ENCODE results near the gene EGFLAM.
"Not testable (repeated sequence)": the region's sequence is repeated elsewhere in the genome, so short reads cannot be mapped to it uniquely, and the experiment has no call there.

EGFLAM gene

DNA sequence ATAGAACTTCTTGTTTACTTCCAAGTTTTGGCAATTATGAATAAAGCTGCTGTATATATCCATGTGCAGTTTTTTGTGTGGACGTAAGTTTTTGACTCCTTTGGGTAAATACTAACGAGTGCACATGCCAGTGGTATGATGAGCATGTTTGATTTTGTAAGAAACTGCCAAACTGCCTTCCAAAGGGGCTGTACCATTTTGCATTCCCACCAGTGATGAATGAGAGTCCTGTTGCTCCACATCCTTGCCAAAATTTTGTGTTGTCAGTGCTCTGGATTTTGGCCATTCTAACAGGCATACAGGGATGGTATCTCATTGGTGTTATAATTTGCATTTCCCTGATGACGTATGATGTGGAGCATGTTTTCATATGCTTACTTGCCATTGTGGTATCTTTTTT lies 73.5 kb downstream of the EGFLAM start:
- no peak for FAIRE-seq

DNA sequence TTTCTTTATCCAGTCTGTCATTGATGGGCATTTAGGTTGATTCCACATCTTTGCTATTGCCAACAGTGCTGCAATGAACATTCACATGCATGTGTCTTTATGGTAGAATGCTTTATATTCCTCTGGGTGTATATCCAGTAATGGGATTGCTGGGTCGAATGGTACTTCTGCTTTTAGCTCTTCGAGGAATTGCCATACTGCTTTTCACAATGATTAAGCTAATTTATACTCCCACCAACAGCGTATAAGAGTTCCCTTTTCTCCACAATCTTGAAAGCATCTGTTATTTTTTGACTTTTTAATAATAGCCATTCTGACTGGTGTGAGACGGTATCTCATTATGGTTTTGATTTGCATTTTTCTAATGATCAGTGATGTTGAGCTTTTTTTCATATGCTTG lies 74.8 kb downstream of the EGFLAM start:
- not testable (repeated sequence) for FAIRE-seq

DNA sequence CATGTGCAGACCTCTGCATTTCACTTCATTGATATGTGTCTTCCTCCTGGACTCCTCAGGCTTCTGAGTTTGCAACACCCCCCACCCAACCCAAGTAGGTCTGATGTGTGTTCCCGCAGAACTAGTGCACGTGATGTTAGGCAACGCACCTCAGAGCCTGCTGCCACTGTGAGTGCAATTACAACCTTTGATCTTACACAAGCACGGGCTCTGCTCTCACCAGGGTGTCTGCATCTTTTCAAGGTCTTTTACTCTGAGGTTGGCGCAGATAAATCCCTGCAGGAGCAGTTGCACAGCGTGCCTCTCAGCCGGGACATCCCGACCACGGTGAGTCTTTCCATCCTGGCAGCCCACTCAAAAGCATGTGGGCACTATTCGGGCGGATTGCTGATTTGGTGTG lies 80.1 kb downstream of the EGFLAM start:
- FAIRE-seq = no peak

DNA sequence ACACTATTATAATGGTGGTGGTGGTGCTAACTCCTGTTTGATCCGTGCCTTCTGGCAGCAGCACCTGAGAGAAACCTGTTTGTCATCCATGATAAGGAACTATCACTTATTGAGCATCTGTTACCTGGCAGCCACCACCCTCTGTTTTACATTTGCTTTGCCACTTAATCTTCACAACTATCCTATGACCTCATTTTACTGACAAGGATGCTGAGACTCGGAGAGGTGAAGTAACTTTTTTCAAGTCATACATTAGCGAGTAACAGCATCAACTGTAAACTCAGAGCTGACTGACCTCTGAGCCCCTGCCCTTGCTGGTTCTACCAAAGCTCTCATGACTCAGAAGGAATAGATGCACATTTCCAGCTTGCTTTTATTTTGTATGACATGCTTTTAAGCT lies 81.1 kb downstream of the EGFLAM start:
- no peak for FAIRE-seq

DNA sequence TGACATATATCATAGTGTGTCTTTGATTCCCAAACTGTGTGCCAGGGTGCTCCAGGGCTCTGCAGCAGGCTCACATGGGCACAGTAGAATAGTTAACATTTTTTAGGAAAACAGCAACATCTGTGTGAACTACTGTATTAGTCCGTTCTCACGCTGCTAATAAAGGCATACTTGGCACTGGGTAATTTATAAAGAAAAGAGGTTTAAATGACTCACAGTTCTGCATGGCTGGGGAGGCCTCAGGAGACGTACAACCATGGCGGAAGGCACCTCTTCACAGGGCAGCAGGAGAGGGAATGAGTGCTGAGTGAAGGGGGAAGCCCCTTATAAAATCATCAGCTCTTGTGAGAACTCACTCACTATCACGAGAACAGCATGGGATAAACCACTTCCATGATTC lies 82.7 kb downstream of the EGFLAM start:
- no peak for FAIRE-seq

DNA sequence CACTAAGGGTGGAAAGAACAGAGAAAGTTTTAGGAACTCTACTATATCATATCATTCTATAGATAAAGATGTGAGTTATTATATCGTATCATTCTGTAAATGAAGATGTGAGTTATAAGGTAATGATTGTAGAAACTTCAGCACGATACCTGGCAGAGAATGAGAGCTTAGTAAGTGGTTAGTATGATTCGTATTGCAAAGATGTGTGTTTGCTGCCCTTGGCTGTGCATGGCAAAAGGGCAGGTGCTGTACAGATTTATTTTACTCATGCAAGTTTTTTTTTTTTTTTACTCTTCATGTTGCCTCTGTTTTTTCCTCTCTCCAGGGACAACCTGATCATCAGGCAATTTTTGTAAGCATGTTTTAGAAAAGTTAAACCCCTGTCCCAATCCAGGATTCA lies 83.3 kb downstream of the EGFLAM start:
- no peak for FAIRE-seq

DNA sequence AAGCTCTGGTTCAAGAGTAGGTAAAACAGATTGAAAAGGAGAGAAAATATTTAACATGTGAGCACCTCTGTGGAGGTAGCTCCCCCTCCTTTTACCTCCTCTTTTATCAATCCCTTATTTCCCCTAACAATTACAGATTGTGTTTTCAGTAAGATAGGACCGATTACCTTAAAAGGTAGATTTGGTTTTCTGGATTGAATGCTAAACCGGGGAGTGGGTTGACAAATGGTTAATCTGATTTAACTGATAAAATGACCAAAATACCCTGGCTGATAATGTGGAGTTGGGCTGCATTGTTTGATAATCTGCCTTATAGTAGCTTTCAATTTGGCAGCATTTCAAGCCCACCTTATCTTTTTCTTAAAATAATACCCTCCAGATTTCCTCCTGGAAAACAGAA lies 83.9 kb downstream of the EGFLAM start:
- no peak for FAIRE-seq

DNA sequence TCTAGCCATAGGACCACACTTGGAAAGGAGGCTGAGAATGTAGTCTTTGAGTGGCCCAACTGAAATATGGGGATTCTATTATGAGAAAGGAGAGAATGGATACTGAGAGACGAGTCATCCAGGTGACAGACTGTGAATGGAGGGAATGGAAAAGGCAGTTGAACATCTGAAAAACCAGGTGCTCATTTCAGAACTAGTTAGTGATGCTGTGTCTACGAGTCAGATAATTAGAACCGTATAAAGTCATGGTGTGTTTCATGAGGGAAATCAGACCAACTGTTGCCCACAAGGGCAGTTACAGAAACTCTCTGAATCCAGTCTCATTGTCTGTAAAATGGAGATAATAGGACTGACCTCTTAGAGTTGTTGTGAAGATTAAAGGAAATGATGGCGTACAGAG lies 86.5 kb downstream of the EGFLAM start:
- FAIRE-seq = no peak

DNA sequence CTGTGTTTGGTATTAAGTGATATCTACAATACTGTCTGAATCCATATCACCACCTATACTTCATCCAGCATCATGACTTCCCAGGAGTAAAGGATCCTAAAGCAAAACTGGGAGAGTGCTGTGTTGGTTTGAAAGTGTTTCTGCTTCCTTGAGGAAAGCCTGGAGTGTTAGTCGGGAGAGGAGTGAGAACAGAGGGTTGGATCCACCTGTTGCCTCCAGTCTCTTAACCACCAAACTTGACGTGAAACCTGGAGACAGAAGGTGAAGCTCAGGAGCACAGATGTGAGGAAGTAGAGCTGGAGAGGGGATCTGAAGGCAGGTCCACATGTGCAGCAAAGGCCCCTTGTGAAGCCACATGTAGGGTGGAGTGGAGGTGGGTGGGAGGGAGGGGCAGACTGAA lies 88.2 kb downstream of the EGFLAM start:
- FAIRE-seq = no peak

DNA sequence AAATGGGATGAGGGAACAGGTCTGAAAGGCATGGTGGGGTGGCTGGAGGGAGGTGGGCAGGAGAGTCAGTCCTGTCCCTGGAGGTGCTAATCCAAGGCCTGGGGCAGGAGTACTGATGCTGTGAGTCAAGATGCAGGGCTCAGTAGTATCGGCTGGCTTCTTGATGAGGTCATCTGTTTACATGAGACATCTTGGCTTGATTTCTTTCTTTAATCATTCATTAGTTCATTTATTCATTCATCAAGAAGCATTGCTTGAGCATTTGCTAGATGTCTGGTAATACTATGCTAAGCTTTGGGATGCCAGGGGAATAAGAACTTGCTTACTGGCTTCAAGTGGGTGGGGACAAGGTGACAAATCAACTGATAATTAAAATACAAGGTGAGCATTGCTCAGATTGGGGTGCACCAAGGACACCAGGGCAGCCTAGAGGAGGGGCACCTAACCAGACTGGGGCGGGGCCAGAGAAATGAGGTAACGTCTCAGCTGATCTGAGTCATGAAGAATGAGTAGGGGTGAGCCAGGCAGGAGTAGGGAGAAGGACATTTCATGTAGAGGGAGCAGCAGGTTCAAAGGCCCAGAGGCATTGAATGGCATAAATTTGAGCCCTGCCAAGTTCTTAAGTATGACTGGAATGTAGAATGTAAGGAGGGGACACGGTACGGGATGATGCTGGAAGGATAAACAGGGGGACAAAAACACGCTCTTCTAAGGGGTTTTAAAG lies 88.8 kb downstream of the EGFLAM start:
- no peak for FAIRE-seq

DNA sequence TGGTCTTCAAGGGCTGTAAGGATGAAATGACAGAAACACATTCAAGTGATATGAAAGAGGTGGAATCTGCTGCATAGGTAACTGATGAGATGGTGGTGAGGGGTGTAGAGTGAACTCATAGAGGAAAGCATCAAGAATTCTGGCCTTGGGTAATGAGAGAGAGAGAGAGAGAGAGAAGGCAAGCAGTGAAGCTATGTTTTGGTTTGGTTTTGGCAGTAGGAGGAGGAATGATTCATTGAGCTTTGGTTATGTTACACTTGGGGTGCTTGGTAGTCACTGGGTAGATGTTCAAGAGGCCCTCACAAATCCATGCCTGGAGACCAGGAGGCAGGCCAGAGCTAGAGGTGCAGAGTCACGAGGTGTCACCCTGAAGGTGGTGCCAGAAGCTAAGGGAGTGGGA lies 89.5 kb downstream of the EGFLAM start:
- FAIRE-seq = no peak

DNA sequence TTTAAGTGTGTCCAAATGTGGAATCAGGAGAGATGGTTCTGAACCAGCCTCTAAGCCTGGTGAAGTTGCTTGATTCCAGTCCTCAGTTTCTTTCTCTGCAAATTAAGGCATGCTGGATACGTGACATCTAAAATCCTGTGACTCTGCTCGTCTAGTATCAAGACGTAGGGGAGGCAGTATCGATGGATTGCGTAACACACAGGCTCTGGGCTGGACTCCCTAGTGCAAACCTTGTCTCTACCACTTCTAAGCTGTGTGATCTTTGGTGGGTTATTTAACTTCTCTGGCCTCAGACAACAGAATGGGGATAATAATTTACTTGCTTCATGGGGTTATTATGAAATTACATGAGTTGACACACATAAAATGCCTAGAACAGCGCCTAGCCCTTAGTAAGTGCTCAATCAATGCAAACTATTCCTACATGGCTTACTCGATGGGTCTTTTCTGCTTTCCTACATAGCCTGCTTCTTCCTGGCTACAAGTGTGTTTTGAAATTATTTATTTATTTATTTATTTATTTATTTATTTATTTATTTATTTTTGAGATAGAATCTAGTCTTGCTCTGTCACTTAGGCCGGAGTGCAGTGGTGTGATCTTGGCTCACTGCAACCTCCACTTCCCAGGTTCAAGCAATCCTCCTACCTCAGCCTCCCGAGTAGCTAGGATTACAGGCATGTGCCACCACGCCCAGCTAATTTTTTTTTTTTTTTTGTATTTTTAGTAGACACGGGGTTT lies 102.1 kb downstream of the EGFLAM start:
- FAIRE-seq = no peak

DNA sequence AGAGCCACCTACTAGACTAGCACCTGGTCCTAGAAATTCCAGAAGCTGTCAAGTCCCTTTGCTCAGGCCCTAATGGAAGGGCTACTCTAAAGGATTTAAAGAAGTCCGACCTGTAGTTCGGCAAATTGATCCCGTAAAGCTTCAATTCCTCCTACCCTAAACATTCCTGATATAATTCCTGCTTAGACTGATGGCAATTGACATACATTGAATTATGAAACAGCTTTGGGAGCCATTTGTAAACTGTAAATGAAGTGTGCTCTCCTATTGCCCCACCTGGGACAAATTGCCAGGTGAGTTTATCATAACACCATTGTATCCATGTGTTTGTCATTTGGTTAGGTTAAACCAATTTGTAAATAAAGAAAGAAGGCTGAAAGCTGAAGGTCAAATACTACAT lies 104.4 kb downstream of the EGFLAM start:
- no peak for FAIRE-seq

DNA sequence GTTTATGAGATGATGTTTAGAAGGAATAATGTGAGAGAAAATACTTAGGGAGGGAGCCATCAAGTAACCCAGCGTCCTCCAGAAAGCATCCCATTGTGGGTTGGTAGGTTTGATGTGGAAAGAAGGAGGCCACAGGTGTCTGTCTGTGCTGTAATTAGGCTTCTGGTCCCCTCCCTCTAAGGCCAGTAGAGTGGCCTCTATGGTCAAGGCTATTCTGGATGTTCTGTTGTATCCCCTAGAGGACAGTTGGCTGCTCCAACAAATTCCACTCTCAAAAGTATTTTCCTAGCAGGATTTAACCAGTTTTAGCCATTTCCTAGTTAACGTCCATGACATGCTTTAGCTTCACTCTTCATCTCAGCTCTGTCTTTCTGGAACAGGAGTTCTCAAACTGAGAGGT lies 106.5 kb downstream of the EGFLAM start:
- FAIRE-seq = no peak

DNA sequence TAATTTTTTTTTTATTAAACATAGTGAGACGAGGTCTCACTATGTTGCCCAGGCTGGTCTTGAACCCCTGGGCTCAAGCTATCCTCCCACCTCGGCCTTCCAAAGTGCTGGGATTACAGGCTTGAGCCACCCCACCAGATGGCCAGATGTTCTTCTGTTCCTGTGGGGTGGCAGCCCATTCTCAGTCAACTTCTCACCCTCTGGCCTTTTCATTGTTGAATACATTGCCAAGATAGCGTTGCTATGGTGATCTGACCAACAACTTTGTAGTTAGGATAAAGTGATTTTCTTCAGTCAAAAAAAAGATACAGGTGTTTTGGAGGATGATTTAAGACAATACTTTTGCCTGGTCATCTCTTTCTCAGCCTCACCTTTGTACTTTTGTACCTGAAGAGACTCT lies 109.1 kb downstream of the EGFLAM start:
- FAIRE-seq = no peak

DNA sequence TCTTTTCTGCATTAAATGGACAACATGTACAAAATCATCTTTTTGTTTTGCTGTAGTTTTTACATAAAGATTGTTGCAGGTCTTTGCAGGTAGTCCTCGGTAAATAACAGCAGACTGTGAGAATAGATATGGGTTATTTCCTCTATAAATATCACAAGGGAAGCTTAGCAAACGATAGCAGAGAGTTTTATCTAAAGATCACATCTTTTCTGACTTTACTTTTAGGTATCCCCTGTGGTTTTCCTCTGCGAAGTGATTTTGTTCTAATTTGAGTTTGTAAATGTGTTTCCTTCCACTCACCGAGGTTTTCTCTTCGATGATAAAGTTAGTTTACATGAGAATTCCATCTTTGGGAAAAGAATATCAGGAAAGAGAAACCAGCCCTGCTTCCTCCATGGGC lies 109.6 kb downstream of the EGFLAM start:
- no peak for FAIRE-seq

DNA sequence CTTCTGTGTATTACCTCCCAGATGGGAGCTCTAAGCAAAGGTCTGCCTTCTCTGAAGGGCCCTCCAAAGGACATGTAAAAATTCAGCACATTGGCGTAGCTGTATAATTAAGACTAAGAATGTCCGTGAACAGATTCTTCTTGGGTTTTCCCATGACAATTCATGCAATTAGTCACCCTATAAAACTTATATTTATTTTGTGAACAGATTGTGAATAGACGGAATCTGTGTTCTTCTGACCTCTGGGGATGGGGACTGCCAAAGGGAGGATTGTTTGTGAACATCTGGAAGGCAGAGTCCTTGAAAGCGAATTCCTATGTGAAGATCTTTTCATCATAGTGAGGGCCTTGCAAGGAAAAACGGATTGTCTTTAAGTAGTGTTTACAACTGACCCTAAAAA lies 111.3 kb downstream of the EGFLAM start:
- no peak for FAIRE-seq

DNA sequence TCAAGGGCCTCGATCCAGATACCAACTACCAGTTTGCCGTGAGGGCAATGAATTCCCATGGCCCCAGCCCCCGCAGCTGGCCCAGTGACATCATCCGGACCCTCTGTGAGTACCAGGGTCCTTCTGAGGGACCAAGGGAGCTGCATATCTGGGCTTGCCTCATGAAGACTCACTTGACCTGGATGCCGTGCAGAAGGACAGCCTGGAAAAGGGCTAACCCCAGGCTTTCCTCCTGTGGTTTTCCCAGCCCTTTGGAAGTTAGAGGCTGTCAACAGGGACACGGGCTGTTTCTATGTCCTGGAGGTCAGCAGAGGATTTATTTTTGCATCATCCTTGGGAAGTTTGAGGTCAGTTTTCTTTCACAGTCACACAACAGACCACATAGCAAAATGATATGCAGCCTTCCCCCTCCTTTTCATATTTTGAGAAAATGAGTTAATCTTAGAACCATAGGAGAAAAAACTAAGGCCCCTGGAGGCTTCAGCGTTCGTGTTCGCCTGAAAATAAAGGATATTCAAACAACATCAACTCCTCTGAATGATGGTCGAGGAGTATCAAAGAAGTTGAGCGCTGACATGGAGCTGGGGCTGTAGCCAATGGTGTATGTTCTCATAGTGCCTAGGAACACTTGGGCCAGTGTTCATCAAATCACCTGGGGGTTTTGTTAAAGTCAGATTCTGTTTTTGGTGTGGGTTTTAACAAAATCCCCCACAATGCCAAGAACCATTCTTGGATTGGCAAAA lies 112.2 kb downstream of the EGFLAM start:
- no peak for FAIRE-seq

DNA sequence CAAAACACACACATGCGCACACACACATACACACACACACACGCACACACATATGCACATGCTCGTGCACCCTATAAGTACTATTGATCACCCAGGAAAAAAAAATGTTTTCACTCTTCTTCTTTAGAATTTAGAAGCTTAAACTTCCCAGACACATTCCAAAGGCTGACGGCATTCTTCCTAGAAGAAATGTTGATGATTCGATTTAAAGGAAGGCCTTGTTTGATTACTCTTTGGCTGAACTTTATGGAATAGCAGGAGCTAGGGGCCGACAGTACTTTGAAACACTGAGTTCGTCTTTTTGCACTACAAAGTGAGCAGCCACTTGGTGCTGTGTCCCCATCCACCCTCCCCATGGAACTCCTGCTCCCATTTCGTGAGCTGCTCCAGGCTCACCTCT lies 113.2 kb downstream of the EGFLAM start:
- FAIRE-seq = no peak

DNA sequence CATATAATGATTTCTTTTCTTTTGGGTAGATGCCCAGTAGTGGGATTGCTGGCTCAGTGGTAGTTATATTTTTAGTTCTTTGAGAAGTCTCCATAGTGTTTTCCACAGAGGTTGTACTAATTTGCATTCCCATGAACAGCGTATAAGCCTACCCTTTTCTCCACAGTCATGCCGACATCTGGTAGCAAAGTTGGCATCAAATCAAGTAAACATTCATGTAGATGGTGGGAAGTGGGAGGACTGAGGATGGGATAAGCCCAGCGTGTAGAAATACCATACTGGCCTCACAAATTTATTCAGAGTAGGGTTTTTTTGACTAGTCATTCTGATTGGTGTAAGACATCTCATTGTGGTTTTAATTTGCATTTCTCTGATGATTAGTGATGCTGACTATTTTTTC lies 115.4 kb downstream of the EGFLAM start:
- no peak for FAIRE-seq

DNA sequence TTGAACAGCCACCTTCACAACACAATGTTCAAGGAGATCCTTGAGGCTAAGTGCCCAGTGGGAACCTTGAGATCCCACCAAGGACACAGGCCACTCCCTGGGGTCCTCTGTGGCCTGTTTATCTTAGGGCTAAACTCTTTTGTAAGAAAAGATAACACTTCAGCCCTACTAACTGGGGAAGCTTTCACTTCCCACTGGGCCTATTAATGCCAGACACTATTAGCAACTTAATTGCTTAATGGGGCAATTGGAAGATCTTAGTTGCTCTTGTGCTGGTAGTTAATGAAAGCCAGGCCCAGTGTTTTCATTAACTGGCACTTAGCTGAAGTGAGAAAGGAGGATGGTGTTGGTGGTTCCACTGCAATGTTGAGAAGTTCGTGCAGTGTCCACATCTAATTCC lies 117.1 kb downstream of the EGFLAM start:
- FAIRE-seq = no peak

DNA sequence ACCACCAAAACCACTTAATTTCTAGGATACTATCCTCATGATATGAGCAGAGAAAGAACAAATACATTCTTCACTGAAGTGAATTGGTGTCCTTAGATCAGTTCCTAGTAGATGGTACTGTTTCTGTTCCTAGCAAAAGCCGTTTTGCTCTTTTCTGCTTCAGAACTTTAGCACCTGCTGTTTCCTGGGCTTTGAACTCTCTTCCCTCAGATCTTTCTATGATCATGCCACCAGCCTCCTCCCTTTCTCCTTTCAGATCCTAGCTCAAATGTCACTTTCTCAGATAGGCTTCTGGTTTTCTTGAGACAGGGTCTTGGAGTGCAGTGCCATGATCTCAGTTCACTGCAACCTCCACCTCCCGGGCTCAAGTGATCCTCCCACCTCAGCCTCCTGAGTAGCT lies 118.0 kb downstream of the EGFLAM start:
- no peak for FAIRE-seq

DNA sequence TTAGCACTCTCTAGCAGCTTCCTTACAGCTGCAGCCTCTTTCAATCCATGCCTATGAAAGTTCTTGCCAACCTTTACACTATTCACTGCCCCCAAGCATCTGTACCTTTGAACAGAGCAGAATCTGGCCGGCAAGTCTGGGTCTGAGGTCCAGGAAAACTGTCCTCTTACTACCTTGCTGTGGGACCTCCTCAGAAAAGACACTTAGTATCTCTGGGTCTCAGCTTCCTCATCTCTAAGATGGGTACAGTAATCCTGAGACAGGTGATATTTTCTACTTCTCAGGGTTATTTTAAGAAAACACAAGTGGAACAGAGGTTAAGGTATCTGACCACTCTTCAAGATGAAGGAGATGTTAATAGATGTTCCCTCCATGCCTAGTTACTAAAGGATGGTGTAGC lies 120.2 kb downstream of the EGFLAM start:
- no peak for FAIRE-seq

DNA sequence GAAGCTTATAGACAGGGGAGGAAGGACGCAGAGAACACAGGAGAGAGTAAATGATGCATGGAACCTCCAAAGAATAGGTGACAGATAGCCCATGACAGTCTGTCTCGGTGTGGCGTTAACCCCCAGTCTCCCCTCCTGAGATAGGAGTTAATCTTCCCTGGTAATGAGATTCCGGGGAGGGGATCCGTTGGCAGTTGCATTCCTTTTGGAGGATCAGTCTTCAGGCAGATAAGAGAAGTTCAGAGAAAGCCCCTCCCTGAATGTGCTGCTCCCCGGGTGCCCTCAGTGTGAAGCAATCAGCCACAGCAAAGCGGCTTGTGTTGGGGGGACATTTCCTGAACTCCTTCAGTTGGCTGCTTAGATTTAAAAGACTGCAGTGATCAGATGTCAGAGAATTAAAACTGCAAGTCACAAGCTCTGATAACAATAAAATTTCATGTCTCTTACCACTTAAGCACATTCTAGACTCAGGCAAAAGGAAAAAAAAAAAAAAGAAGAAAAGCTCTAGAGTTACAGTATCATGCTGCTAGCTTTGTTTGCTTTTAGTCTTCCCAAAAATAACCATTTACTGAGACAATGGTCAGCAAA lies 121.1 kb downstream of the EGFLAM start:
- no peak for FAIRE-seq
